ENCODE data around the gene CFAP410. TPM values are rescaled to one million over a fixed set of nuclear protein-coding genes. Genes with fewer than 3 reads are reported as not detected.

CFAP410 gene
- total and polyA plus RNA-seq, 2 of the 8 experiments (the other 6 are each of a cell fraction or from before 2014, with no cell fraction given) = 10.6 to 12.0 TPM

- TF ChIP-seq CHD7 (IDR thresholded peaks at IDR 0.05; ENCODE audit: insufficient replicate concordance, low read length) (no peak), MAX (IDR thresholded peaks at IDR 0.05) (0 out of 2 replicates have a peak, but pooled peaks have one; percentile 56)
Observed at GRCh38 chr21:44347911-44348451, 8.8 kb upstream of the CFAP410 start (continued).

Measured in H1 (cell line).